Stomach (tissue), 4 donors: Measurements from ENCODE around the gene TXNDC2.
"Not testable (repeated sequence)": the region's sequence is repeated elsewhere in the genome, so short reads cannot be mapped to it uniquely, and the experiment has no call there.

Experiments
- CTCF ChIP-seq, 7 experiments: fragments of 450-650 bp in 4 of 7; fragments of 200-600 bp in 3 of 7; sonication (generic) in 3 of 7; IDR thresholded peaks; one replicate each; pipeline ENCODE4 v1.5.1; 2016 to 2019; ENCODE audit warnings: antibody characterized with exemption in 7 of 7, control low read depth in 2 of 7, mild to moderate bottlenecking in 1 of 7
- POLR2A ChIP-seq, 4 donors: fragments of 450-650 bp; IDR thresholded peaks; one replicate each; pipeline ENCODE4 v1.6.1; 2016; ENCODE audit warnings: antibody characterized with exemption in 4 of 4, control low read depth in 2 of 4, mild to moderate bottlenecking in 1 of 4, moderate library complexity in 1 of 4
- POLR2AphosphoS5 ChIP-seq, 3 donors: sonication (generic); formaldehyde crosslinking; IDR thresholded peaks; one replicate each; pipeline ENCODE4 v1.6.1; 2016; ENCODE audit warnings: antibody characterized with exemption in 3 of 3

GRCh38 chr18:9891515-9891914 lies 5.7 kb downstream of the TXNDC2 start:
- not testable (repeated sequence) for TF ChIP-seq POLR2A, POLR2AphosphoS5, CTCF (IDR thresholded peaks at IDR 0.05)
